ENCODE results near the gene HMGA1. TPM values are rescaled to one million over a fixed set of nuclear protein-coding genes. Genes with fewer than 3 reads are reported as not detected.

The HMGA1 gene
- polyA plus RNA-seq, 1 of the 3 experiments (the other 2 are of a cell fraction), result 433 TPM

DNA sequence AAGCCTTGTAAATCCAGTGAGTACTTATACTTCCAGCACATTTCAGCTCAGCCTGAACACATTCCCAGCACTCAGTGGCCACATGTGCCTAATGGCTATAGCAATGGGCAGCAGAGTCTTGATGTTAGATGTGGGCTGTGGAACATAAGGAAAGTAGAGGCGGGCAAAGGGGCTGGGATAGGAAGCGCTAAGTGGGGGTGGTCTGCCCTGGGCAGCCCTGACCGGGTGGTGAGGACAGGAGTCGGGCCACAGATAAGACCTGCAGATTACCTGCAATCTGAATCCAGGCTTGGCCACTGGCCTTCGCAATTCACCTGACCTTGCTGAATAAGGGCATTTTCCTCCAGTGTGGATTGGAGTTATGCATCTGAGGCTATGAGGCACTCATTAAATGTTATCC lies 11.1 kb upstream of the HMGA1 start:
- no peak overlapping the region for H3K9ac ChIP-seq
- H3K27me3 ChIP-seq (ENCODE audit: insufficient read depth), result no peaks in the 10 kb centered on the region
- DNase-seq, result peak; percentile 16
- WGBS (ENCODE audit: low lambda C conversion rate), result 99% methylated on average over 5 of the region's 5 CpGs
- peaks cover 10% of the 10 kb centered on the region in 2 experiments; a peak in 3 of 4 replicates for H3K4me1 ChIP-seq (ENCODE audit: control insufficient read depth in 1 of 2, insufficient read depth in 2 of 2, low read depth in 1 of 2, low read length in 1 of 2)
- H3K79me2 ChIP-seq (ENCODE audit: insufficient read depth), result no peaks in the 10 kb centered on the region
- H3K9me2 ChIP-seq, result no peaks in the 10 kb centered on the region
- H3K4me3 ChIP-seq (ENCODE audit: low read depth in 2 of 2, low read length in 1 of 2), result no peak overlapping the region
- no peak overlapping the region for H3K27ac ChIP-seq (ENCODE audit: low read depth in 2 of 2, low read length in 1 of 2)
- H3K4me2 ChIP-seq, result no peak overlapping the region
- H4K20me1 ChIP-seq (ENCODE audit: insufficient read depth), result no peaks in the 10 kb centered on the region
- ChIA-PET POLR2A (no interaction called here), CTCF (interaction anchor here (0.6 to 2.7 kb wide), 4 partner anchors 11 to 64 kb away, joined by 3 to 8 read pairs (median 3); partner anchors contain the start of gene HMGA1)
- no peaks in the 10 kb centered on the region for H3K36me3 ChIP-seq (replicated peaks in 1 of 2; ENCODE audit: control insufficient read depth in 1 of 2, insufficient read depth in 2 of 2, low read length in 1 of 2)
- no peaks in the 10 kb centered on the region for H3K9me3 ChIP-seq
- peaks cover 7% of the 10 kb centered on the region for H3F3A ChIP-seq (replicated peaks; ENCODE audit: insufficient read depth)
- no peak overlapping the region for H2AFZ ChIP-seq (ENCODE audit: low read depth)
- TF ChIP-seq RAD21 (IDR thresholded peaks at IDR 0.05; ENCODE audit: low read length), result no peak
- no peak for TF ChIP-seq FOXM1 (IDR thresholded peaks at IDR 0.05; ENCODE audit: low read depth)
- TF ChIP-seq POLR2AphosphoS5 (IDR thresholded peaks at IDR 0.05; ENCODE audit: low read depth, low read length), result no peak
- no peak for TF ChIP-seq YY1 (IDR thresholded peaks at IDR 0.05; ENCODE audit: low read depth)
- no peak for TF ChIP-seq TCF12 (IDR thresholded peaks at IDR 0.05)
- TF ChIP-seq EP300 (IDR thresholded peaks at IDR 0.05; ENCODE audit: borderline replicate concordance in 1 of 2, low read depth in 1 of 2, low read length in 1 of 2), result no peak
- TF ChIP-seq GABPA (IDR thresholded peaks at IDR 0.05; ENCODE audit: low read depth), result no peak
- TF ChIP-seq RFX5 (IDR thresholded peaks at IDR 0.05; ENCODE audit: low read length), result no peak
- no peak for TF ChIP-seq MXI1 (IDR thresholded peaks at IDR 0.05; ENCODE audit: low read depth, low read length)
- TF ChIP-seq, protein P1, sequence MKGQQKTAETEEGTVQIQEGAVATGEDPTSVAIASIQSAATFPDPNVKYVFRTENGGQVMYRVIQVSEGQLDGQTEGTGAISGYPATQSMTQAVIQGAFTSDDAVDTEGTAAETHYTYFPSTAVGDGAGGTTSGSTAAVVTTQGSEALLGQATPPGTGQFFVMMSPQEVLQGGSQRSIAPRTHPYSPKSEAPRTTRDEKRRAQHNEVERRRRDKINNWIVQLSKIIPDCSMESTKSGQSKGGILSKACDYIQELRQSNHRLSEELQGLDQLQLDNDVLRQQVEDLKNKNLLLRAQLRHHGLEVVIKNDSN (IDR thresholded peaks at IDR 0.05; ENCODE audit: borderline replicate concordance, low read depth), result no peak
- TF ChIP-seq GATA2 (CRISPR knock-in tag; IDR thresholded peaks at IDR 0.05), result no peak
- no peak for TF ChIP-seq CTCF (IDR thresholded peaks at IDR 0.05)
- no peak for TF ChIP-seq FOXJ3 (CRISPR knock-in tag; IDR thresholded peaks at IDR 0.05)
- TF ChIP-seq NRF1 (IDR thresholded peaks at IDR 0.05; ENCODE audit: low read depth, low read length), result no peak
- TF ChIP-seq, protein P2, sequence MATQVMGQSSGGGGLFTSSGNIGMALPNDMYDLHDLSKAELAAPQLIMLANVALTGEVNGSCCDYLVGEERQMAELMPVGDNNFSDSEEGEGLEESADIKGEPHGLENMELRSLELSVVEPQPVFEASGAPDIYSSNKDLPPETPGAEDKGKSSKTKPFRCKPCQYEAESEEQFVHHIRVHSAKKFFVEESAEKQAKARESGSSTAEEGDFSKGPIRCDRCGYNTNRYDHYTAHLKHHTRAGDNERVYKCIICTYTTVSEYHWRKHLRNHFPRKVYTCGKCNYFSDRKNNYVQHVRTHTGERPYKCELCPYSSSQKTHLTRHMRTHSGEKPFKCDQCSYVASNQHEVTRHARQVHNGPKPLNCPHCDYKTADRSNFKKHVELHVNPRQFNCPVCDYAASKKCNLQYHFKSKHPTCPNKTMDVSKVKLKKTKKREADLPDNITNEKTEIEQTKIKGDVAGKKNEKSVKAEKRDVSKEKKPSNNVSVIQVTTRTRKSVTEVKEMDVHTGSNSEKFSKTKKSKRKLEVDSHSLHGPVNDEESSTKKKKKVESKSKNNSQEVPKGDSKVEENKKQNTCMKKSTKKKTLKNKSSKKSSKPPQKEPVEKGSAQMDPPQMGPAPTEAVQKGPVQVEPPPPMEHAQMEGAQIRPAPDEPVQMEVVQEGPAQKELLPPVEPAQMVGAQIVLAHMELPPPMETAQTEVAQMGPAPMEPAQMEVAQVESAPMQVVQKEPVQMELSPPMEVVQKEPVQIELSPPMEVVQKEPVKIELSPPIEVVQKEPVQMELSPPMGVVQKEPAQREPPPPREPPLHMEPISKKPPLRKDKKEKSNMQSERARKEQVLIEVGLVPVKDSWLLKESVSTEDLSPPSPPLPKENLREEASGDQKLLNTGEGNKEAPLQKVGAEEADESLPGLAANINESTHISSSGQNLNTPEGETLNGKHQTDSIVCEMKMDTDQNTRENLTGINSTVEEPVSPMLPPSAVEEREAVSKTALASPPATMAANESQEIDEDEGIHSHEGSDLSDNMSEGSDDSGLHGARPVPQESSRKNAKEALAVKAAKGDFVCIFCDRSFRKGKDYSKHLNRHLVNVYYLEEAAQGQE (IDR thresholded peaks at IDR 0.05; ENCODE audit: low read depth, low read length), result no peak
